SH-SY5Y (cell line): Measurements from ENCODE around the gene CCDC137.

Experiments
- GATA2 ChIP-seq: IDR thresholded peaks from 2 replicates; pipeline ENCODE4 v1.6.1; 2011; ENCODE audit warnings: mild to moderate bottlenecking, low read depth, low read length
- GATA3 ChIP-seq: IDR thresholded peaks from 2 replicates; pipeline ENCODE4 v1.6.1; 2011; ENCODE audit warnings: low read depth, mild to moderate bottlenecking, low read length, moderate library complexity

The CCDC137 gene

DNA sequence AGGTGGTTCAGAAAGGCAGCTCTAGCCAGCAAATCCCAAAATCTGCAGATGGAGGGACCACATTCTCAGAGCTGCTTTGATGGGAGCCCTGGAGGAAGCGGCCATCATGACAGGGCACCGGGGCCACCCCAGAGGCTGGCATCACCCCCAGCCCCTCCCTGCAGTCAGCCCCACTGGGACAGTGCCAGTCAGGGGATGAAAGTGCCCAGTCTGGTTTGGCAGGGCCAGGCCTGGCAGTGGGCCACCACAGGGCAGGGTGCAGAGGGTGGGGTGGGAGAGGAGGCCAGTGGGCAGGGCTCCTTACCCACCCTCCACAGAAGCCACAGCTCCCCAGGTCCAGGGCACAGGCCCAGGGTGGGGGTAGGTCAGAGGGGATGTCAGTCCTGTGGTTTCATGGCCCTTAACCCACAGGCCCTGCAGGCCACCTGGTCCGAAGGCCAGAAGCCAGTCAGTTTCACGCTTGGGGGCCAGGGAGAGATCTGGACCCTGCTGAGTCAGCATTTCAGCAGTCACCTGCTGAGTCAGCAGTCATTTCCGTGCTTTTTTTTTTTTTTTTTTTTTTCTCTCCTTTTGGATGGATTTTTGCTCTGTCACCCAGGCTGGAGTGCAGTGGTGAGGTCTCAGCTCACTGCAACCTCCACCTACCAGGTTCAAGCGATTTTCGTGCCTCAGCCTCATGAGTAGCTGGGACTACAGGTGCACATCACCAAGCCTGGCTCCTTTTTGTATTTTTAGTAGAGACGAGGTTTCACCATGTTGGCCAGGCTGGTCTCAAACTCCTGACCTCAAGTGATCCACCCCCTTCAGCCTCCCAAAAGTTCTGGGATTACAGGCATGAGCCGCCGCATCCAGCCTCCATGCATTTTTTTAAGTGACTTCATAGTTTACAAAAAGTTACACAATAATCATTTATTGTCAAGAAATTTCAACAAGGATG, 55.9 kb downstream of the CCDC137 start:
- TF ChIP-seq GATA2 (no peak), GATA3 (no peak)
